Transverse colon (tissue), 4 donors: ENCODE measurements around the gene ZNF417. TPM values are rescaled to one million over a fixed set of nuclear protein-coding genes. Genes with fewer than 3 reads are reported as not detected.

ENCODE experiments used
- DNase-seq: peaks from one replicate; pipeline ENCODE4 v3.0.0-alpha.2; 2019
- H3K27ac ChIP-seq, 4 donors: fragments of 200-600 bp; sonication (generic); 2 replicates each; pipeline ENCODE4 v1.5.1; 2016 to 2018; ENCODE audit warnings: inconsistent platforms in 4 of 4
- H3K27me3 ChIP-seq: fragments of 200-600 bp; sonication (generic); 2 replicates; pipeline ENCODE4 v1.5.1; 2017; ENCODE audit warnings: inconsistent platforms
- H3K36me3 ChIP-seq, 4 donors: fragments of 200-600 bp; sonication (generic); 2 replicates each; pipeline ENCODE4 v1.5.1; 2017 to 2019; ENCODE audit warnings: inconsistent platforms in 4 of 4
- H3K4me1 ChIP-seq, 4 donors: fragments of 200-600 bp; sonication (generic); 2 replicates each; pipeline ENCODE4 v1.5.1; 2017 to 2020; ENCODE audit warnings: inconsistent platforms in 4 of 4
- H3K4me3 ChIP-seq, 4 donors: fragments of 200-600 bp; sonication (generic); 1 replicate in 1 of 4; 2 replicates in 3 of 4; pipeline versions ENCODE4 v1.5.1 to v1.6.1; 2017 to 2019; ENCODE audit warnings: inconsistent platforms in 4 of 4
- H3K9me3 ChIP-seq, 2 donors: fragments of 200-600 bp; sonication (generic); 2 replicates each; pipeline ENCODE4 v1.5.1; 2017 to 2019; ENCODE audit warnings: inconsistent platforms in 2 of 2
- CTCF ChIP-seq, 5 experiments: fragments of 200-600 bp in 3 of 5; fragments of 450-650 bp in 2 of 5; sonication (generic) in 3 of 5; IDR thresholded peaks; 1 replicate in 2 of 5; 2 replicates in 3 of 5; pipeline ENCODE4 v1.5.1; 2016 to 2017; ENCODE audit warnings: antibody characterized with exemption in 5 of 5, inconsistent platforms in 3 of 5, mild to moderate bottlenecking in 2 of 5, moderate library complexity in 1 of 5
- EP300 ChIP-seq: sonication (generic); formaldehyde crosslinking; IDR thresholded peaks from one replicate; pipeline ENCODE4 v1.6.1; 2017; ENCODE audit warnings: antibody characterized with exemption, low read depth
- POLR2A ChIP-seq: fragments of 450-650 bp; IDR thresholded peaks from one replicate; pipeline ENCODE4 v1.6.1; 2016; ENCODE audit warnings: antibody characterized with exemption, mild to moderate bottlenecking, moderate library complexity
- POLR2AphosphoS5 ChIP-seq, 3 donors: sonication (generic); formaldehyde crosslinking; IDR thresholded peaks; one replicate each; pipeline ENCODE4 v1.6.1; 2016; ENCODE audit warnings: antibody characterized with exemption in 3 of 3
- WGBS, 2 donors: methylation state at CpG; one replicate each; pipeline ENCODE4 v1.1.5; 2018; ENCODE audit warnings: low coverage in 1 of 2; 5-methylcytosine and 5-hydroxymethylcytosine counted together
- in situ Hi-C, 4 donors: fragments of 200-750 bp; cut with MboI; loops; one replicate each; pipeline versions ENCODE4 v1.15.0 to v1.15.1; 2017; ENCODE audit warnings: low sequenced_read_pairs in 3 of 4, low pct_ligation_motif_present in 1 of 4, low pct_unique_long_range_greater_than_20kb in 1 of 4
- intact Hi-C: fragments of 100-400 bp; cut with DNase I; formaldehyde crosslinking; loops from one replicate; pipeline ENCODE4 v1.15.1; 2023; ENCODE audit warnings: low total_unique reads
- total RNA-seq, 4 donors: library from RNA; depleted of rRNA; stranded (reverse); fragments of >200 nt; gene quantifications; one replicate each; pipeline ENCODE4 v1.1.0, GENCODE V29; 2016

ZNF417 gene
- total RNA-seq, 4 donors from 2014 or later: 9.8 to 119 (median 11.2) TPM

- Histone ChIP-seq H3K4me3 (no peak overlapping the region), H3K4me1 (peaks cover 0 to 10% (median 9%) of the 10 kb centered on the region in 4 donors), H3K27ac (no peak overlapping the region), H3K36me3 (no peaks in the 10 kb centered on the region), H3K9me3 (peaks cover 3 to 11% of the 10 kb centered on the region in 2 donors), H3K27me3 (no peaks in the 10 kb centered on the region)
- WGBS, 2 donors: 90 to 92% methylated on average over 2 to 12 of the region's 12 CpGs
- DNase-seq: no peak
- in situ Hi-C loops (no loop called here), intact Hi-C loops (loop anchor here (10.0 kb wide), 1 partner anchor 55 kb away; the partner anchor contains the start of gene ZNF606)
- no peak for TF ChIP-seq EP300
- no peak for TF ChIP-seq POLR2AphosphoS5 (IDR thresholded peaks at IDR 0.05)
- no peak for TF ChIP-seq POLR2A
- no peak for TF ChIP-seq CTCF (IDR thresholded peaks at IDR 0.05)
Observed at GRCh38 chr19:57949702-57950101, 33.3 kb upstream of the ZNF417 start.

GRCh38 chr19:57949296-57949695 is 32.9 kb upstream of the ZNF417 start:
- Histone ChIP-seq H3K4me1 (peaks cover 0 to 10% (median 9%) of the 10 kb centered on the region in 4 donors), H3K4me3 (no peak overlapping the region), H3K27me3 (no peaks in the 10 kb centered on the region), H3K36me3 (no peaks in the 10 kb centered on the region), H3K27ac (no peak overlapping the region), H3K9me3 (peaks cover 3 to 15% of the 10 kb centered on the region in 2 donors)
- TF ChIP-seq CTCF (IDR thresholded peaks at IDR 0.05): no peak
- TF ChIP-seq POLR2AphosphoS5 (IDR thresholded peaks at IDR 0.05): no peak
- TF ChIP-seq POLR2A: no peak
- TF ChIP-seq EP300: no peak
- in situ Hi-C loops: no loop called here
- intact Hi-C loops: loop anchor here (10.0 kb wide), 1 partner anchor 56 kb away; the partner anchor contains the start of gene ZNF606
- DNase-seq: no peak
- 95% methylated on average over 22 of the region's 24 CpGs; no CpG with 5 or more reads in 1 of the 2 donors for WGBS, 2 donors

- intact Hi-C loops: loop anchor here (10.0 kb wide), 1 partner anchor 57 kb away; the partner anchor contains the start of gene ZNF606
- Histone ChIP-seq H3K4me1 (peaks cover 0 to 10% (median 9%) of the 10 kb centered on the region in 4 donors), H3K4me3 (peak within 1 kb of the TSS; percentile 64 to 82 (median 73)), H3K9me3 (peaks cover 17 to 32% of the 10 kb centered on the region in 2 donors), H3K36me3 (peaks cover 0 to 17% (median 6%) of the 10 kb centered on the region in 4 donors), H3K27ac (peak within 1 kb of the TSS; percentile 64 to 82 (median 75)), H3K27me3 (no peaks in the 10 kb centered on the region)
- WGBS, 2 donors: 0 to 16% methylated on average over 3 to 32 of the region's 54 CpGs
- peak; percentile 94 for DNase-seq
- TF ChIP-seq CTCF (IDR thresholded peaks at IDR 0.05): peak; percentile 39 to 76 (median 61)
- no peak for TF ChIP-seq EP300
- TF ChIP-seq POLR2A: peak; percentile 36
- peak in 2 of 3 donors; percentile 55 to 73 for TF ChIP-seq POLR2AphosphoS5 (IDR thresholded peaks at IDR 0.05)
- in situ Hi-C loops: no loop called here
Observed at GRCh38 chr19:57947419-57948134, 31.2 kb upstream of the ZNF417 start, which contains the start of gene ZNF256. TSS of gene ZNF256 (minus strand) at chr19:57947706. CDS start at chr19:57947474, 232 bp downstream.

GRCh38 chr19:57947088-57947418 is 30.7 kb upstream of the ZNF417 start:
- WGBS, 2 donors: 2% methylated on average over 13 of the region's 18 CpGs; no CpG with 5 or more reads in 1 of the 2 donors
- no peak for DNase-seq

More at GRCh38 chr19:57947088-57947418, 30.7 kb upstream of the ZNF417 start:
- peak overlapping the region; percentile 64 to 82 (median 73) for H3K4me3 ChIP-seq
- H3K27me3 ChIP-seq: no peaks in the 10 kb centered on the region
- in situ Hi-C loops: no loop called here
- H3K4me1 ChIP-seq: peaks cover 0 to 10% (median 9%) of the 10 kb centered on the region in 4 donors
- H3K9me3 ChIP-seq: peaks cover 22 to 38% of the 10 kb centered on the region in 2 donors
- TF ChIP-seq POLR2AphosphoS5 (IDR thresholded peaks at IDR 0.05) (no peak), POLR2A (no peak), CTCF (IDR thresholded peaks at IDR 0.05) (no peak), EP300 (no peak)
- peak overlapping the region; percentile 64 to 82 (median 75) for H3K27ac ChIP-seq
- peaks cover 0 to 22% (median 8%) of the 10 kb centered on the region in 4 donors for H3K36me3 ChIP-seq
- intact Hi-C loops: loop anchor here (10.0 kb wide), 1 partner anchor 58 kb away; the partner anchor contains the start of gene ZNF606
